HuH-7.5 (cell line): ENCODE measurements around the gene PDE7B.

Experiments used
- DNase-seq: peaks from one replicate; pipeline ENCODE4 v3.0.0; 2011; ENCODE audit warnings: low spot score

The PDE7B gene

GRCh38 chr6:135890876-135891275 lies 39.4 kb downstream of the PDE7B start:
- DNase-seq, result no peak

- DNase-seq, result no peak
These were observed 40.2 kb downstream of the PDE7B start for GRCh38 chr6:135891710-135892109.

GRCh38 chr6:135895231-135895911 lies 43.9 kb downstream of the PDE7B start:
- no peak for DNase-seq

- no peak for DNase-seq
These were observed 45.6 kb downstream of the PDE7B start for GRCh38 chr6:135897087-135897486.

GRCh38 chr6:135901774-135902524 lies 50.4 kb downstream of the PDE7B start:
- DNase-seq, result no peak

GRCh38 chr6:135902756-135903331 lies 51.3 kb downstream of the PDE7B start:
- DNase-seq, result no peak

GRCh38 chr6:135904666-135905065 lies 53.2 kb downstream of the PDE7B start:
- DNase-seq, result no peak

- no peak for DNase-seq
These were observed 54.3 kb downstream of the PDE7B start for GRCh38 chr6:135905604-135906300.

- no peak for DNase-seq
These were observed 55.0 kb downstream of the PDE7B start for GRCh38 chr6:135906542-135906941.

- no peak for DNase-seq
These were observed 55.5 kb downstream of the PDE7B start for GRCh38 chr6:135906972-135907465.

- peak; percentile 53 for DNase-seq
These were observed 58.4 kb downstream of the PDE7B start for GRCh38 chr6:135909737-135910387.

- DNase-seq, result no peak
These were observed 59.5 kb downstream of the PDE7B start for GRCh38 chr6:135910790-135911618.

- DNase-seq, result no peak
These were observed 62.3 kb downstream of the PDE7B start for GRCh38 chr6:135913785-135914184.

GRCh38 chr6:135919026-135919425 lies 67.5 kb downstream of the PDE7B start:
- DNase-seq, result no peak

- no peak for DNase-seq
These were observed 69.2 kb downstream of the PDE7B start for GRCh38 chr6:135920689-135921088.

- no peak for DNase-seq
These were observed 69.7 kb downstream of the PDE7B start for GRCh38 chr6:135921188-135921587.

- DNase-seq, result no peak
These were observed 70.7 kb downstream of the PDE7B start for GRCh38 chr6:135922174-135922573.

- no peak for DNase-seq
These were observed 71.2 kb downstream of the PDE7B start for GRCh38 chr6:135922746-135923145.

- no peak for DNase-seq
These were observed 81.2 kb downstream of the PDE7B start for GRCh38 chr6:135932651-135933050.

GRCh38 chr6:135935941-135936601 lies 84.6 kb downstream of the PDE7B start:
- no peak for DNase-seq

- no peak for DNase-seq
These were observed 85.1 kb downstream of the PDE7B start for GRCh38 chr6:135936606-135937005.
